IMR-90 (cell line): ENCODE results near the gene ENTPD3. TPM values are rescaled to one million over a fixed set of nuclear protein-coding genes. Genes with fewer than 3 reads are reported as not detected.

Source experiments
- ATAC-seq: fragments of 200-7000 bp; cut with Tn5 transposase; 2 replicates; pipeline ENCODE4 v1.9.1; 2020; ENCODE audit warnings: low read depth, mild to moderate bottlenecking, moderate library complexity
- BruUV-seq: library from RNA; stranded (reverse); fragments of 400-500 nt; replicated peaks from 2 replicates; lab custom pipeline; 2021; lab: Mats Ljungman, UMichigan
- CTCF ChIA-PET: fragments of 300-600 bp; formaldehyde crosslinking; extraction: SDS; loops from one replicate; lab custom pipeline; 2021; ENCODE audit warnings: antibody characterized with exemption; lab: Yijun Ruan, JAX
- POLR2A ChIA-PET: fragments of 300-600 bp; sonication (Branson Sonifier 250); formaldehyde crosslinking; loops from one replicate; lab custom pipeline; 2022; ENCODE audit warnings: antibody characterized with exemption; ENCODE audit not compliant: unreplicated experiment; lab: Charles Lee
- DNase-seq: peaks from one replicate; pipeline ENCODE4 v3.0.0; 2013
- H2AFZ ChIP-seq: replicated peaks from 2 replicates; pipeline ENCODE3; 2013; ENCODE audit warnings: low read length, mild to moderate bottlenecking; ENCODE audit not compliant: poor library complexity
- H2AK5ac ChIP-seq: 2 replicates; pipeline ENCODE4 v1.6.1; 2013; ENCODE audit warnings: low read depth, low read length, inconsistent platforms
- H2AK9ac ChIP-seq: replicated peaks from 2 replicates; pipeline ENCODE3; 2013; ENCODE audit warnings: mild to moderate bottlenecking, low read depth, low read length, moderate library complexity; ENCODE audit not compliant: poor library complexity
- H2BK120ac ChIP-seq: 2 replicates; pipeline ENCODE4 v1.6.1; 2013; ENCODE audit warnings: low read depth, low read length, inconsistent platforms
- H2BK15ac ChIP-seq: 3 replicates; pipeline ENCODE4 v1.6.1; 2013; ENCODE audit warnings: low read depth, low read length, inconsistent platforms
- H2BK20ac ChIP-seq: 2 replicates; pipeline ENCODE4 v1.6.1; 2013; ENCODE audit warnings: low read depth, mild to moderate bottlenecking, inconsistent platforms, low read length, moderate library complexity
- H2BK5ac ChIP-seq: 2 replicates; pipeline ENCODE4 v1.6.1; 2013; ENCODE audit warnings: mild to moderate bottlenecking, low read depth, low read length, inconsistent platforms; ENCODE audit not compliant: poor library complexity, severe bottlenecking
- H3K14ac ChIP-seq: replicated peaks from 2 replicates; pipeline ENCODE4 v1.6.1; 2013; ENCODE audit warnings: low read depth, low read length, inconsistent platforms
- H3K18ac ChIP-seq: 2 replicates; pipeline ENCODE4 v1.6.1; 2013; ENCODE audit warnings: low read depth, low read length, control low read depth
- H3K23ac ChIP-seq: 2 replicates; pipeline ENCODE4 v1.6.1; 2013; ENCODE audit warnings: low read depth, low read length, inconsistent platforms
- H3K27ac ChIP-seq: 2 replicates; pipeline ENCODE4 v1.5.1; 2013; ENCODE audit warnings: mild to moderate bottlenecking, control low read depth, low read length; ENCODE audit not compliant: insufficient read depth
- H3K27me3 ChIP-seq: 2 replicates; pipeline ENCODE4 v1.6.1; 2013; ENCODE audit warnings: low read length; ENCODE audit not compliant: control insufficient read depth, insufficient read depth
- H3K36me3 ChIP-seq: 2 replicates; pipeline ENCODE4 v1.6.1; 2013; ENCODE audit warnings: low read length, mixed read lengths; ENCODE audit not compliant: control insufficient read depth, insufficient read depth
- H3K4ac ChIP-seq: 2 replicates; pipeline ENCODE4 v1.6.1; 2013; ENCODE audit warnings: low read depth, low read length, inconsistent platforms
- H3K4me1 ChIP-seq: 2 replicates; pipeline ENCODE4 v1.6.1; 2013; ENCODE audit warnings: low read length, mixed read lengths; ENCODE audit not compliant: control insufficient read depth, insufficient read depth
- H3K4me2 ChIP-seq: 2 replicates; pipeline ENCODE4 v1.6.1; 2013; ENCODE audit warnings: low read depth, mild to moderate bottlenecking, control low read depth, low read length, moderate library complexity
- H3K4me3 ChIP-seq: 2 replicates; pipeline ENCODE4 v1.5.1; 2013; ENCODE audit warnings: low read depth, mild to moderate bottlenecking, control low read depth, low read length, moderate library complexity; ENCODE audit not compliant: insufficient read depth
- H3K56ac ChIP-seq: 2 replicates; pipeline ENCODE4 v1.6.1; 2013; ENCODE audit warnings: low read length, inconsistent platforms; ENCODE audit not compliant: insufficient read depth; ENCODE audit errors: extremely low read depth
- H3K79me1 ChIP-seq, 2 experiments: 2 replicates each; pipeline ENCODE4 v1.6.1; 2013; ENCODE audit warnings: low read length in 2 of 2, inconsistent platforms in 1 of 2, low read depth in 1 of 2
- H3K9ac ChIP-seq: 2 replicates; pipeline ENCODE4 v1.6.1; 2013; ENCODE audit warnings: low read depth, low read length, control low read depth
- H3K9me1 ChIP-seq: 2 replicates; pipeline ENCODE4 v1.6.1; 2013; ENCODE audit warnings: low read length, inconsistent platforms; ENCODE audit not compliant: insufficient read depth
- H3K9me3 ChIP-seq: 2 replicates; pipeline ENCODE4 v1.6.1; 2013; ENCODE audit warnings: low read length; ENCODE audit not compliant: control insufficient read depth, insufficient read depth
- H4K20me1 ChIP-seq: 2 replicates; pipeline ENCODE4 v1.6.1; 2013; ENCODE audit warnings: low read length, inconsistent platforms; ENCODE audit not compliant: insufficient read depth
- H4K5ac ChIP-seq: 2 replicates; pipeline ENCODE4 v1.6.1; 2013; ENCODE audit warnings: mild to moderate bottlenecking, low read depth, low read length, control low read depth
- H4K8ac ChIP-seq, 2 experiments: 2 replicates each; pipeline ENCODE4 v1.6.1; 2013; ENCODE audit warnings: low read depth in 2 of 2, low read length in 2 of 2, control low read depth in 1 of 2, inconsistent platforms in 1 of 2
- H4K91ac ChIP-seq: 2 replicates; pipeline ENCODE4 v1.6.1; 2013; ENCODE audit warnings: low read depth, low read length, inconsistent platforms; ENCODE audit not compliant: insufficient read depth
- BHLHE40 ChIP-seq: fragments of 150-350 bp; IDR thresholded peaks from 2 replicates; pipeline ENCODE4 v1.6.1; 2016; ENCODE audit warnings: mild to moderate bottlenecking, low read depth, low read length
- CEBPB ChIP-seq: IDR thresholded peaks from 2 replicates; pipeline ENCODE4 v1.6.1; 2012; ENCODE audit warnings: low read depth, low read length, improper control_type of control experiment
- CTCF ChIP-seq: conservative IDR thresholded peaks from 2 replicates; pipeline ENCODE4 v1.5.1; 2012; ENCODE audit warnings: mild to moderate bottlenecking, low read depth, low read length, improper control_type of control experiment
- MXI1 ChIP-seq: IDR thresholded peaks from 2 replicates; pipeline ENCODE4 v1.6.1; 2012; ENCODE audit warnings: low read depth, mild to moderate bottlenecking, low read length, moderate library complexity, borderline replicate concordance
- NFE2L2 ChIP-seq: fragments of 150-350 bp; IDR thresholded peaks from 2 replicates; pipeline ENCODE4 v1.6.1; 2016; ENCODE audit warnings: low read depth, mild to moderate bottlenecking, low read length
- RAD21 ChIP-seq: IDR thresholded peaks from 2 replicates; pipeline ENCODE4 v1.6.1; 2012; ENCODE audit warnings: low read length, improper control_type of control experiment
- RFX5 ChIP-seq: IDR thresholded peaks from 2 replicates; pipeline ENCODE4 v1.8.0; 2012; ENCODE audit warnings: low read depth, mild to moderate bottlenecking, low read length, moderate library complexity
- SMC3 ChIP-seq: fragments of 150-350 bp; IDR thresholded peaks from 2 replicates; pipeline ENCODE4 v1.6.1; 2016; ENCODE audit warnings: low read depth, mild to moderate bottlenecking, antibody characterized with exemption, low read length, moderate library complexity
- WGBS, 2 experiments: methylation state at CpG; one replicate each; pipeline versions ENCODE4 v1.1.5 to v1.1.7; 2013; ENCODE audit warnings: missing lambda C conversion rate in 2 of 2; ENCODE audit not compliant: insufficient read length in 1 of 2; ENCODE audit errors: extremely low coverage in 2 of 2; 5-methylcytosine and 5-hydroxymethylcytosine counted together
- dilution Hi-C: fragments of 300-500 bp; cut with HindIII; formaldehyde crosslinking; loops from one replicate; pipeline ENCODE4 v1.14.3; 2018; ENCODE audit warnings: low sequenced_read_pairs; ENCODE audit not compliant: unreplicated experiment
- in situ Hi-C: fragments of 300-500 bp; cut with MboI; formaldehyde crosslinking; loops from 3 replicates; pipeline ENCODE4 v1.14.3; 2019; ENCODE audit warnings: low sequenced_read_pairs, inconsistent platforms, mixed read lengths
- intact Hi-C: fragments of 100-400 bp; cut with micrococcal nuclease; formaldehyde crosslinking; loops from 2 replicates; pipeline ENCODE4 v1.10.0; 2022
- polyA plus RNA-seq, 3 experiments: library from polyadenylated mRNA; depleted of rRNA; stranded (reverse); fragments of >200 nt; gene quantifications; 2 replicates each; pipeline ENCODE4 v1.2.3, GENCODE V29; 2012; ENCODE audit warnings: low replicate concordance in 1 of 3
- total RNA-seq: library from RNA; depleted of rRNA; stranded (reverse); fragments of >200 nt; gene quantifications from 2 replicates; pipeline ENCODE4 v1.2.3, GENCODE V29; 2012
- TF ChIP-seq, protein P1 (sequence below): fragments of 150-350 bp; IDR thresholded peaks from 2 replicates; pipeline ENCODE4 v1.6.1; 2017; ENCODE audit warnings: mild to moderate bottlenecking, antibody characterized with exemption, low read length, low read depth

ENTPD3 gene
- total and polyA plus RNA-seq, 2 of the 4 experiments (the other 2 are of a cell fraction) = not detected

GRCh38 chr3:40386213-40386612 lies 771 bp upstream of the ENTPD3 start:
- Histone ChIP-seq H3K79me1 (no peaks in the 10 kb centered on the region), H3K9me3 (no peaks in the 10 kb centered on the region), H3K56ac (no peak overlapping the region), H2BK15ac (no peak overlapping the region), H4K8ac (no peak overlapping the region), H3K9me1 (no peaks in the 10 kb centered on the region), H4K91ac (no peak overlapping the region), H2BK20ac (no peak overlapping the region), H3K4me3 (no peak overlapping the region), H3K4me2 (no peak overlapping the region), H3K4me1 (no peaks in the 10 kb centered on the region), H2AK5ac (no peak overlapping the region), H2AFZ (no peak overlapping the region), H3K27me3 (peaks cover 26% of the 10 kb centered on the region), H4K20me1 (no peaks in the 10 kb centered on the region), H3K18ac (no peak overlapping the region), H4K5ac (no peak overlapping the region), H2BK5ac (no peak overlapping the region), H2AK9ac (no peak overlapping the region), H3K23ac (no peak overlapping the region), H3K9ac (no peak overlapping the region), H3K4ac (no peak overlapping the region), H3K14ac (no peak overlapping the region), H3K27ac (no peak overlapping the region), H3K36me3 (no peaks in the 10 kb centered on the region), H2BK120ac (no peak overlapping the region)
- ATAC-seq = no peak
- TF ChIP-seq SMC3 (no peak), RAD21 (no peak), RFX5 (no peak), BHLHE40 (no peak), NFE2L2 (no peak), CEBPB (no peak), CTCF (no peak), MXI1 (no peak)
- TF ChIP-seq, protein P1, sequence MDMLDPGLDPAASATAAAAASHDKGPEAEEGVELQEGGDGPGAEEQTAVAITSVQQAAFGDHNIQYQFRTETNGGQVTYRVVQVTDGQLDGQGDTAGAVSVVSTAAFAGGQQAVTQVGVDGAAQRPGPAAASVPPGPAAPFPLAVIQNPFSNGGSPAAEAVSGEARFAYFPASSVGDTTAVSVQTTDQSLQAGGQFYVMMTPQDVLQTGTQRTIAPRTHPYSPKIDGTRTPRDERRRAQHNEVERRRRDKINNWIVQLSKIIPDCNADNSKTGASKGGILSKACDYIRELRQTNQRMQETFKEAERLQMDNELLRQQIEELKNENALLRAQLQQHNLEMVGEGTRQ = no peak
- in situ Hi-C loops = no loop called here
- dilution Hi-C loops = no loop called here
- POLR2A ChIA-PET = no interaction called here
- CTCF ChIA-PET = no interaction called here
- intact Hi-C loops = no loop called here
- DNase-seq = no peak
- no CpG with 5 or more reads among the region's 3 CpGs for WGBS, 2 experiments
- no TSS peak for BruUV-seq
